OCI-LY7 (cell line): ENCODE data around the gene LRRN3. TPM values are rescaled to one million over a fixed set of nuclear protein-coding genes. Genes with fewer than 3 reads are reported as not detected.

ENCODE experiments used
- BruUV-seq: library from RNA; stranded (reverse); fragments of 400-500 nt; replicated peaks from 2 replicates; lab custom pipeline; 2021; lab: Mats Ljungman, UMichigan
- CTCF ChIA-PET: fragments of 300-600 bp; sonication (Branson Sonifier 250); formaldehyde crosslinking; loops from one replicate; lab custom pipeline; 2022; ENCODE audit warnings: antibody characterized with exemption; ENCODE audit not compliant: unreplicated experiment; lab: Charles Lee
- POLR2A ChIA-PET: fragments of 300-600 bp; sonication (Branson Sonifier 250); formaldehyde crosslinking; loops from one replicate; lab custom pipeline; 2022; ENCODE audit warnings: antibody characterized with exemption; lab: Charles Lee
- DNase-seq: peaks from one replicate; pipeline ENCODE4 v3.0.0-alpha.2; 2015; ENCODE audit warnings: low spot score
- H2AFZ ChIP-seq: fragments of 200-600 bp; sonication (generic), shearing (Covaris generic); 2 replicates; pipeline ENCODE4 v1.6.1; 2014; ENCODE audit warnings: mild to moderate bottlenecking, antibody characterized with exemption, low read length, moderate library complexity
- H3K27ac ChIP-seq: fragments of 200-600 bp; sonication (generic); 2 replicates; pipeline ENCODE4 v1.5.1; 2014; ENCODE audit warnings: mixed run types, low read depth, mild to moderate bottlenecking, moderate library complexity, low read length, inconsistent platforms; ENCODE audit not compliant: poor library complexity, severe bottlenecking
- H3K36me3 ChIP-seq: fragments of 200-600 bp; sonication (generic); 2 replicates; pipeline ENCODE4 v1.6.1; 2014; ENCODE audit warnings: mild to moderate bottlenecking, antibody characterized with exemption, low read length, moderate library complexity, mixed read lengths; ENCODE audit not compliant: insufficient read depth
- H3K4me1 ChIP-seq: fragments of 200-600 bp; sonication (generic); 2 replicates; pipeline ENCODE4 v1.5.1; 2014; ENCODE audit warnings: mild to moderate bottlenecking, low read length; ENCODE audit not compliant: insufficient read depth, poor library complexity, severe bottlenecking
- H3K4me2 ChIP-seq: fragments of 200-600 bp; sonication (generic); 2 replicates; pipeline ENCODE4 v1.6.1; 2014; ENCODE audit warnings: mild to moderate bottlenecking, low read length
- H3K4me3 ChIP-seq: fragments of 200-600 bp; sonication (generic); 2 replicates; pipeline ENCODE4 v1.5.1; 2014; ENCODE audit warnings: mild to moderate bottlenecking, low read depth, low read length; ENCODE audit not compliant: poor library complexity, severe bottlenecking
- H3K79me2 ChIP-seq: fragments of 200-600 bp; sonication (generic); 2 replicates; pipeline ENCODE4 v1.6.1; 2016; ENCODE audit warnings: low read depth, mild to moderate bottlenecking, low read length, moderate library complexity, mixed read lengths; ENCODE audit not compliant: insufficient read depth
- H3K9me2 ChIP-seq: fragments of 200-600 bp; sonication (generic); 2 replicates; pipeline ENCODE4 v1.6.1; 2016; ENCODE audit warnings: mild to moderate bottlenecking, low read length, mixed read lengths; ENCODE audit not compliant: insufficient read depth
- H3K9me3 ChIP-seq: fragments of 200-600 bp; sonication (generic); 2 replicates; pipeline ENCODE4 v1.6.1; 2014; ENCODE audit warnings: mild to moderate bottlenecking, mixed run types, low read length, mixed read lengths
- H4K20me1 ChIP-seq: fragments of 200-600 bp; sonication (generic); 2 replicates; pipeline ENCODE4 v1.6.1; 2014; ENCODE audit warnings: mild to moderate bottlenecking, antibody characterized with exemption, low read length, moderate library complexity, mixed read lengths; ENCODE audit not compliant: insufficient read depth
- CTCF ChIP-seq: fragments of 200-600 bp; sonication (generic); conservative IDR thresholded peaks from 2 replicates; pipeline ENCODE4 v1.5.1; 2014; ENCODE audit warnings: mild to moderate bottlenecking, antibody characterized with exemption, low read length, moderate library complexity, mixed read lengths
- EZH2phosphoT487 ChIP-seq: fragments of 200-600 bp; sonication (generic); IDR thresholded peaks from 2 replicates; pipeline ENCODE4 v1.6.1; 2018; ENCODE audit warnings: low read depth, borderline replicate concordance, mild to moderate bottlenecking, mixed run types, antibody characterized with exemption, low read length, moderate library complexity, mixed read lengths
- intact Hi-C: fragments of 100-400 bp; cut with micrococcal nuclease; formaldehyde crosslinking; loops from one replicate; pipeline ENCODE4 v1.10.0; 2022; ENCODE audit not compliant: unreplicated experiment
- total RNA-seq, 2 experiments: library from RNA; depleted of rRNA in 1 of 2; stranded (reverse); fragments of >200 nt in 1 of 2; shearing (Covaris generic) in 1 of 2; gene quantifications; 2 replicates each; pipeline ENCODE4 v1.2.3, GENCODE V29; 2014 to 2022

The LRRN3 gene
- total RNA-seq, 2 experiments from 2014 or later = not detected

GRCh38 chr7:111043561-111043960, 47.4 kb upstream of the LRRN3 start:
- no TSS peak for BruUV-seq
- no peaks in the 10 kb centered on the region for H3K9me2 ChIP-seq

GRCh38 chr7:111045449-111045848, 45.5 kb upstream of the LRRN3 start:
- H3K36me3 ChIP-seq = no peaks in the 10 kb centered on the region
- H3K9me2 ChIP-seq = no peaks in the 10 kb centered on the region
- H3K27ac ChIP-seq = no peak overlapping the region
- TF ChIP-seq CTCF (no peak), EZH2phosphoT487 (no peak)
- no peaks in the 10 kb centered on the region for H3K9me3 ChIP-seq
- no peak overlapping the region for H3K4me3 ChIP-seq
- no TSS peak for BruUV-seq
- no peaks in the 10 kb centered on the region for H3K4me1 ChIP-seq
- DNase-seq = no peak
- H2AFZ ChIP-seq = no peak overlapping the region
- H3K4me2 ChIP-seq = no peak overlapping the region
- CTCF ChIA-PET = no interaction called here
- POLR2A ChIA-PET = interaction anchor here (0.6 to 1.0 kb wide), 2 partner anchors 78 to 863 kb away, joined by 3 to 4 read pairs; no protein-coding TSS in a partner anchor
- no peaks in the 10 kb centered on the region for H4K20me1 ChIP-seq
- intact Hi-C loops = no loop called here
- no peaks in the 10 kb centered on the region for H3K79me2 ChIP-seq

More at GRCh38 chr7:111043561-111043960, 47.4 kb upstream of the LRRN3 start:
- Histone ChIP-seq H3K4me2 (no peak overlapping the region), H2AFZ (no peak overlapping the region), H3K79me2 (no peaks in the 10 kb centered on the region), H3K27ac (no peak overlapping the region), H3K4me3 (no peak overlapping the region), H4K20me1 (no peaks in the 10 kb centered on the region), H3K4me1 (no peaks in the 10 kb centered on the region), H3K36me3 (no peaks in the 10 kb centered on the region), H3K9me3 (no peaks in the 10 kb centered on the region)
- intact Hi-C loops = no loop called here
- TF ChIP-seq EZH2phosphoT487 (no peak), CTCF (no peak)
- ChIA-PET POLR2A (no interaction called here), CTCF (no interaction called here)
- DNase-seq = no peak

GRCh38 chr7:111047595-111047994, 43.3 kb upstream of the LRRN3 start:
- ChIA-PET CTCF (no interaction called here), POLR2A (no interaction called here)
- TF ChIP-seq CTCF = no peak
- no peak for TF ChIP-seq EZH2phosphoT487
- Histone ChIP-seq H4K20me1 (no peaks in the 10 kb centered on the region), H3K27ac (no peak overlapping the region), H3K9me3 (no peaks in the 10 kb centered on the region), H3K9me2 (no peaks in the 10 kb centered on the region), H3K4me2 (no peak overlapping the region), H3K4me1 (no peaks in the 10 kb centered on the region), H3K4me3 (no peak overlapping the region), H3K36me3 (no peaks in the 10 kb centered on the region), H3K79me2 (no peaks in the 10 kb centered on the region), H2AFZ (no peak overlapping the region)
- BruUV-seq = no TSS peak
- no peak for DNase-seq
- intact Hi-C loops = no loop called here
